NCI-H82 (cell line): ENCODE measurements around the gene TEC.

Experiments
- DNase-seq: peaks from one replicate; lab custom pipeline; 2025; lab: John Stamatoyannopoulos, UW

The TEC gene

GRCh38 chr4:48162162-48162561 lies 107.5 kb downstream of the TEC start:
- DNase-seq = no peak

GRCh38 chr4:48157271-48157670 lies 112.4 kb downstream of the TEC start:
- no peak for DNase-seq

GRCh38 chr4:48156423-48156822 lies 113.2 kb downstream of the TEC start:
- no peak for DNase-seq

GRCh38 chr4:48153791-48154550 lies 115.7 kb downstream of the TEC start:
- no peak for DNase-seq

GRCh38 chr4:48152259-48152658 lies 117.4 kb downstream of the TEC start:
- no peak for DNase-seq

- DNase-seq = no peak
Measured at GRCh38 chr4:48149827-48150370, 119.7 kb downstream of the TEC start.

- no peak for DNase-seq
Measured at GRCh38 chr4:48147621-48148020, 122.0 kb downstream of the TEC start.

GRCh38 chr4:48141048-48141447 lies 128.6 kb downstream of the TEC start:
- DNase-seq = peak; percentile 64

- DNase-seq = no peak
Measured at GRCh38 chr4:48139691-48140090, 129.9 kb downstream of the TEC start.

GRCh38 chr4:48138936-48139335 lies 130.7 kb downstream of the TEC start:
- no peak for DNase-seq

- no peak for DNase-seq
Measured at GRCh38 chr4:48138511-48138910, 131.1 kb downstream of the TEC start.

- DNase-seq = no peak
Measured at GRCh38 chr4:48137846-48138245, 131.8 kb downstream of the TEC start.

GRCh38 chr4:48134081-48134480 lies 135.6 kb downstream of the TEC start, which contains the start of gene TXK:
Gene TXK (minus strand): TSS chr4:48134250. CDS start chr4:48134170, 80 bp downstream.
- no peak for DNase-seq

GRCh38 chr4:48133669-48134068 lies 136.0 kb downstream of the TEC start:
- no peak for DNase-seq

- no peak for DNase-seq
Measured at GRCh38 chr4:48131736-48132135, 137.9 kb downstream of the TEC start.

- DNase-seq = no peak
Measured at GRCh38 chr4:48130100-48130499, 139.5 kb downstream of the TEC start.

GRCh38 chr4:48129307-48130014 lies 140.2 kb downstream of the TEC start:
- no peak for DNase-seq

GRCh38 chr4:48127682-48128404 lies 141.8 kb downstream of the TEC start:
- DNase-seq = peak; percentile 86

GRCh38 chr4:48127231-48127630 lies 142.4 kb downstream of the TEC start:
- DNase-seq = no peak

- DNase-seq = no peak
Measured at GRCh38 chr4:48126621-48127020, 143.0 kb downstream of the TEC start.

GRCh38 chr4:48124870-48125269 lies 144.8 kb downstream of the TEC start:
- no peak for DNase-seq

- no peak for DNase-seq
Measured at GRCh38 chr4:48122756-48123155, 146.9 kb downstream of the TEC start.

GRCh38 chr4:48121180-48121579 lies 148.5 kb downstream of the TEC start:
- DNase-seq = no peak
